Stomach (tissue), 9 donors: ENCODE measurements around the gene CCDC146. TPM values are rescaled to one million over a fixed set of nuclear protein-coding genes. Genes with fewer than 3 reads are reported as not detected.
A peak's percentile ranks its signal among the peaks of the same experiment; 100 is the strongest.
"Not testable (repeated sequence)": the region's sequence is repeated elsewhere in the genome, so short reads cannot be mapped to it uniquely, and the experiment has no call there.

Experiments used
- DNase-seq, 2 donors: peaks; one replicate each; pipeline versions ENCODE4 v3.0.0 to v3.0.0-alpha.2; 2013 to 2019
- H3K27ac ChIP-seq, 5 donors: fragments of 200-600 bp in 4 of 5; sonication (generic) in 4 of 5; one replicate each; pipeline ENCODE4 v1.5.1; 2013 to 2019; ENCODE audit warnings: mild to moderate bottlenecking in 1 of 5, moderate library complexity in 1 of 5
- H3K27me3 ChIP-seq, 3 donors: fragments of 200-600 bp; sonication (generic); one replicate each; pipeline ENCODE4 v1.5.1; 2017 to 2019; ENCODE audit warnings: mixed run types in 1 of 3
- H3K36me3 ChIP-seq, 4 donors: fragments of 200-600 bp; sonication (generic); 1 replicate in 3 of 4; 2 replicates in 1 of 4; pipeline ENCODE4 v1.5.1; 2016 to 2019
- H3K4me1 ChIP-seq, 4 donors: fragments of 200-600 bp; sonication (generic); one replicate each; pipeline ENCODE4 v1.5.1; 2016 to 2019
- H3K4me3 ChIP-seq, 4 donors: fragments of 200-600 bp; sonication (generic) in 3 of 4; one replicate each; pipeline ENCODE4 v1.5.1; 2016 to 2019; ENCODE audit warnings: mild to moderate bottlenecking in 1 of 4
- H3K9me3 ChIP-seq, 4 donors: fragments of 200-600 bp; sonication (generic); one replicate each; pipeline ENCODE4 v1.5.1; 2016 to 2019
- EP300 ChIP-seq: sonication (generic); formaldehyde crosslinking; IDR thresholded peaks from one replicate; pipeline ENCODE4 v1.6.1; 2017; ENCODE audit warnings: antibody characterized with exemption
- POLR2A ChIP-seq, 4 donors: fragments of 450-650 bp; IDR thresholded peaks; one replicate each; pipeline ENCODE4 v1.6.1; 2016; ENCODE audit warnings: antibody characterized with exemption in 4 of 4, control low read depth in 2 of 4, mild to moderate bottlenecking in 1 of 4, moderate library complexity in 1 of 4
- POLR2AphosphoS5 ChIP-seq, 3 donors: sonication (generic); formaldehyde crosslinking; IDR thresholded peaks; one replicate each; pipeline ENCODE4 v1.6.1; 2016; ENCODE audit warnings: antibody characterized with exemption in 3 of 3
- WGBS, 5 donors: extraction: QIAGEN DNeasy Blood & Tissue Kit in 3 of 5; methylation state at CpG; one replicate each; pipeline versions ENCODE4 v1.1.5 to v1.1.7; 2013 to 2018; 5-methylcytosine and 5-hydroxymethylcytosine counted together
- intact Hi-C: fragments of 100-400 bp; cut with DNase I; formaldehyde crosslinking; loops from one replicate; pipeline ENCODE4 v1.15.1; 2023; ENCODE audit warnings: low total_unique reads
- polyA plus RNA-seq, 3 donors: library from polyadenylated mRNA; stranded (reverse); fragments of 200-250 nt; gene quantifications; one replicate each; pipeline ENCODE4 v1.2.3, GENCODE V29; 2013
- total RNA-seq, 5 donors: library from RNA; depleted of rRNA; stranded (reverse); fragments of >200 nt; gene quantifications; one replicate each; pipeline versions ENCODE4 v1.1.0 to v1.2.3, GENCODE V29; 2014 to 2016
- TF ChIP-seq, protein P1 (sequence below), 7 experiments: fragments of 450-650 bp in 4 of 7; fragments of 200-600 bp in 3 of 7; sonication (generic) in 3 of 7; IDR thresholded peaks; one replicate each; pipeline ENCODE4 v1.5.1; 2016 to 2019; ENCODE audit warnings: antibody characterized with exemption in 7 of 7, control low read depth in 2 of 7, mild to moderate bottlenecking in 1 of 7
- donor health status: healthy with polysubstance abuse.
- donor health status: Bipolar disorder and iron deficiency.
- donor health status: healthy.

The CCDC146 gene
- total and polyA plus RNA-seq, 8 donors = 1.3 to 193 (median 26.5) TPM

DNA sequence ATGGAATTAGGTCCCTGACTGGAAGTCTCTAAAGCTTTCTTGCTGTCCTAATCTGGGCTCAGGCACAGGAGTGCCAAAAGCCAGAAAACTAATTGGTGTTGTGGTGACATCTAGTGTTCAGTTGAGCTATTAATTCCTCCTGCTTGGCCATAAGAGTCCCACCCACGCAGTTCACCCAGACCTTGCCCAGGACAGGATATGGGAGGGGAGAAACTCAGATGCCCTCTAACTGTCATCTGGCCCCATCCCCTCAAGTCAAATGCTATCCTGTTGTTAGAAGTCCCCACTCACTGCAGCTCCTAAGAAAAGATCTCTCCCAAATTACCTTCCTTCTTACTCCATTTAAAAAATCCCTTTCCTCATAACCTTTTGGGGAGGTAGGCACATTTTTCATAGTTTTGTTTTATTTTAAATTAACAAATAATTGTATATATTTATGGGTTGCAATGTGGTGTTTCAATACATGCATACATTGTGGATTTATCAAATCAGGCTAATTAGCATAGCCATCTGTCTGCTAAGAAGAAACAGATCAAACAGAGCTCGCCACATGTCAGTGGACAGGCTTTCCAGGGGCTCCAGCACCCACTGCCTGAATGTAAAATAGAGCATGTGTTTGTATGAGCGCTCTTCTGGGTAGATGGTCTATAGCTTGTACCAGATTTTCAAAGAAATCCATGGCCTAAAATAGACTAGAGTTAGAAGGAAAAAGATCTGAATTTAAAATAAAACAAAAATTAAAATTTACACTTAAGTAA, 209.7 kb downstream of the CCDC146 start:
- intact Hi-C loops = no loop called here
- H3K27ac ChIP-seq = peak overlapping the region in 1 of 5 donors; percentile 20
- H3K27me3 ChIP-seq = no peaks in the 10 kb centered on the region
- 58 to 62% (median 60%) methylated on average over 3 of the region's 3 CpGs for WGBS, 5 donors
- H3K9me3 ChIP-seq = no peaks in the 10 kb centered on the region
- H3K36me3 ChIP-seq = no peaks in the 10 kb centered on the region
- TF ChIP-seq, protein P1, sequence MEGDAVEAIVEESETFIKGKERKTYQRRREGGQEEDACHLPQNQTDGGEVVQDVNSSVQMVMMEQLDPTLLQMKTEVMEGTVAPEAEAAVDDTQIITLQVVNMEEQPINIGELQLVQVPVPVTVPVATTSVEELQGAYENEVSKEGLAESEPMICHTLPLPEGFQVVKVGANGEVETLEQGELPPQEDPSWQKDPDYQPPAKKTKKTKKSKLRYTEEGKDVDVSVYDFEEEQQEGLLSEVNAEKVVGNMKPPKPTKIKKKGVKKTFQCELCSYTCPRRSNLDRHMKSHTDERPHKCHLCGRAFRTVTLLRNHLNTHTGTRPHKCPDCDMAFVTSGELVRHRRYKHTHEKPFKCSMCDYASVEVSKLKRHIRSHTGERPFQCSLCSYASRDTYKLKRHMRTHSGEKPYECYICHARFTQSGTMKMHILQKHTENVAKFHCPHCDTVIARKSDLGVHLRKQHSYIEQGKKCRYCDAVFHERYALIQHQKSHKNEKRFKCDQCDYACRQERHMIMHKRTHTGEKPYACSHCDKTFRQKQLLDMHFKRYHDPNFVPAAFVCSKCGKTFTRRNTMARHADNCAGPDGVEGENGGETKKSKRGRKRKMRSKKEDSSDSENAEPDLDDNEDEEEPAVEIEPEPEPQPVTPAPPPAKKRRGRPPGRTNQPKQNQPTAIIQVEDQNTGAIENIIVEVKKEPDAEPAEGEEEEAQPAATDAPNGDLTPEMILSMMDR (IDR thresholded peaks at IDR 0.05) = peak in 5 of 7 experiments; percentile 45 to 88 (median 66)
- no peak for TF ChIP-seq EP300
- TF ChIP-seq POLR2AphosphoS5 (IDR thresholded peaks at IDR 0.05) = peak in 1 of 3 donors; percentile 83
- DNase-seq = peak; percentile 58 to 94
- peaks cover 14 to 63% (median 35%) of the 10 kb centered on the region in 4 donors for H3K4me1 ChIP-seq
- no peak overlapping the region for H3K4me3 ChIP-seq

DNA sequence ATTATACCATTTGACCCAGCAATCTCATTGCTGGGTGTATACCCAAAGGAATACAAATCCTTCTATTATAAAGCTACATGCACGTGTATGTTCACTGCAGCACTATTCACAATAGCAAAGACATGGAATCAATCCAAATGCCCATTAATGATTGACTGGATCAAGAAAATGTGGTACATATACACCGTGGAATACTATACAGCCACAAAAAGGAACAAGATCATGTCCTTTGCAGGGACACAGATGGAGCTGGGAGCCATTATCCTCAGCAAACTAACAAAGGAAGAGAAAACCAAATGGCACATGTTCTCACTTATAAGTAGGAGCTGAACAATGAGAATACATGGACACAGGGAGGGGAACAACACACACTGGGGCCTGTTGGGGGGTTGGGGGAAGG, 211.6 kb downstream of the CCDC146 start:
- H3K4me1 ChIP-seq = peaks cover 0 to 63% (median 22%) of the 10 kb centered on the region in 4 donors
- intact Hi-C loops = not testable (repeated sequence)

DNA sequence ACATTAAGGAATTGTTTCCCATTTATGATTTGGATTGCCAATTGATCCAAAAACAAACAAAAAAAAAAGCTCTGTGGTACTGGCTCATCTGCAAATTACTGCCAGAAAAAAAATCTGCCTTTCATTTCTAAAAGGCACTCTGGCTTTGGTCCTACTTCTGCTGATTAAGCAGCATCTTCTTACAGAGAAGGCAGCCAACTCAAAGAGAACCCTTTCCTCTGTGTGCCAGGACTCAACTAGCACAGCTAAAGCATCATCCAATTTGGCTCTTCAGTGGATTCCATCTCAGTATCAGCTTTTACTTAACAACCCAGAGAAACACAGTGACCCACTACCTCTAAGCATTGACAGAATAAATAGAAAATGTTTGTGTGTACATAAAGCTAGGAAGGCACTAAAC, 213.2 kb downstream of the CCDC146 start:
- TF ChIP-seq POLR2A (IDR thresholded peaks at IDR 0.05) (no peak), POLR2AphosphoS5 (IDR thresholded peaks at IDR 0.05) (no peak), EP300 (no peak)
- TF ChIP-seq, protein P1 (IDR thresholded peaks at IDR 0.05) = no peak
- intact Hi-C loops = no loop called here
- H3K9me3 ChIP-seq = no peaks in the 10 kb centered on the region
- H3K27me3 ChIP-seq = no peaks in the 10 kb centered on the region
- no peaks in the 10 kb centered on the region for H3K36me3 ChIP-seq
- H3K4me1 ChIP-seq = peaks cover 0 to 52% (median 25%) of the 10 kb centered on the region in 4 donors
- peak overlapping the region in 3 of 5 donors; percentile 14 to 45 (median 30) for H3K27ac ChIP-seq
- no peak overlapping the region for H3K4me3 ChIP-seq
- no peak for DNase-seq

More for the DNA sequence above, 211.6 kb downstream of the CCDC146 start:
- H3K36me3 ChIP-seq, H3K4me3 ChIP-seq, H3K27ac ChIP-seq, H3K9me3 ChIP-seq, H3K27me3 ChIP-seq, DNase-seq: not testable (repeated sequence)
- 78 to 95% (median 86%) methylated on average over 2 of the region's 2 CpGs for WGBS, 5 donors

DNA sequence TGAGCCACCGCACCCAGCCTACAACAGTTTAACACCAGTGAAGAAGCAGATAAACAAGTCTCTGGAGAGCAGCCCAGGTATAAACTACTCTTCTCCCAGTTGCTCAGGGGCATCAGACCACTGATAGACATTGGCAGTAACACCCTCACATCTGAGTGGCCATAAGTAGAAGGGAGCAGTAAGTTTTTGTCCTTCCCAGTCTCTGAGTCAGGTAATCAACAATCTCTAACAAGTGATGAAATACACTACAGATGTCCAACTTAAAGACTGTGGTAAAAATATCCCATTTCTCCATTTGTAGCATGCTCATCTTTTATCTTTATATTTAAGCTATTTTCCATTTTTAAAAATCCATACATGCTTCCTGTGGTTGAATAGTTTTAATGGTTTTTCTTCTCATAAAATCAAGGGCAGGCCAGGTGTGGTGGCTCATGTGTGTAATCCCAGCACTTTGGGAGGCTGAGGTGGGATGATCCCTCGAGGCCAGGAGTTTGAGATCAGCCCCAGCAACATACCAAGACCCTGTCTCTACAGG, 215.1 kb downstream of the CCDC146 start:
- 80 to 91% (median 88%) methylated on average over 1 to 2 of the region's 2 CpGs for WGBS, 5 donors
- Histone ChIP-seq H3K4me1 (peaks cover 0 to 35% (median 16%) of the 10 kb centered on the region in 4 donors), H3K4me3 (no peak overlapping the region), H3K9me3 (no peaks in the 10 kb centered on the region), H3K27me3 (no peaks in the 10 kb centered on the region), H3K27ac (peak overlapping the region in 2 of 5 donors; percentile 29 to 38), H3K36me3 (no peaks in the 10 kb centered on the region)
- TF ChIP-seq POLR2A (IDR thresholded peaks at IDR 0.05) (no peak), EP300 (no peak), POLR2AphosphoS5 (IDR thresholded peaks at IDR 0.05) (no peak)
- TF ChIP-seq, protein P1 (IDR thresholded peaks at IDR 0.05) = no peak
- intact Hi-C loops = no loop called here
- no peak for DNase-seq

DNA sequence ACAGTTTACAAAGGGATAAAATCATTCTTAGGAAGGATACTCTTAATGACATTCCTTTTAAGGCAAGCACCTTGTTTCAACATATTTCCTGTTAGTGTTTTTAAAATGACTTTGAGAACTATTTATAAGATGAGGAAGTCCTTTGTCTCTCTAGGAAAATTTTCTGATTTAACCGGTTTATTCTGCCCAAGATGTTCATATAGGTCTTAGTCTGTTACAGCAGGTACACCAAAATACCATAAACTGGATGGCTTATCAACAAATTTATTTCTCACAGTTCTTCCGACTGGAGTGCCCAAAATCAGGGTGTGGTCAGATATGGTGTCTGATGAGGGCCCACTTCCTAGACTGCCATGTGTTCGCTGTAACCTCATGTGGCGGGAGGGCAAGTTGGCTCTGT, 215.8 kb downstream of the CCDC146 start:
- peak overlapping the region in 2 of 5 donors; percentile 29 to 38 for H3K27ac ChIP-seq
- peaks cover 0 to 35% (median 16%) of the 10 kb centered on the region in 4 donors for H3K4me1 ChIP-seq
- 64 to 75% (median 70%) methylated on average over 4 of the region's 4 CpGs for WGBS, 5 donors
- H3K27me3 ChIP-seq = no peaks in the 10 kb centered on the region
- intact Hi-C loops = no loop called here
- DNase-seq = no peak
- H3K9me3 ChIP-seq = no peaks in the 10 kb centered on the region
- no peaks in the 10 kb centered on the region for H3K36me3 ChIP-seq
- TF ChIP-seq EP300 (no peak), POLR2AphosphoS5 (IDR thresholded peaks at IDR 0.05) (no peak), POLR2A (IDR thresholded peaks at IDR 0.05) (no peak)
- TF ChIP-seq, protein P1 (IDR thresholded peaks at IDR 0.05) = no peak
- H3K4me3 ChIP-seq = no peak overlapping the region
